GM21717 (cell line): Measurements from ENCODE around the gene APOA1.
A peak's percentile ranks its signal among the peaks of the same experiment; 100 is the strongest.

Experiments
- ATAC-seq: cut with Tn5 transposase; IDR thresholded peaks from one replicate; pipeline ENCODE4 v1.9.1; 2021; ENCODE audit warnings: mild to moderate bottlenecking, moderate library complexity; ENCODE audit not compliant: unreplicated experiment

APOA1 gene

GRCh38 chr11:116859175-116859574 lies 21.8 kb upstream of the APOA1 start:
- no peak for ATAC-seq

- no peak for ATAC-seq
Measured at GRCh38 chr11:116857936-116858335, 20.5 kb upstream of the APOA1 start.

GRCh38 chr11:116857316-116857715 lies 19.9 kb upstream of the APOA1 start:
- ATAC-seq: no peak

GRCh38 chr11:116856423-116856822 lies 19.0 kb upstream of the APOA1 start:
- ATAC-seq: no peak

GRCh38 chr11:116855413-116855812 lies 18.0 kb upstream of the APOA1 start:
- no peak for ATAC-seq

- peak; percentile 91 for ATAC-seq
Measured at GRCh38 chr11:116853461-116854073, 16.1 kb upstream of the APOA1 start.

- ATAC-seq: no peak
Measured at GRCh38 chr11:116852261-116853031, 15.0 kb upstream of the APOA1 start.

- no peak for ATAC-seq
Measured at GRCh38 chr11:116851626-116852025, 14.2 kb upstream of the APOA1 start.

GRCh38 chr11:116849486-116849885 lies 12.1 kb upstream of the APOA1 start:
- ATAC-seq: no peak

- no peak for ATAC-seq
Measured at GRCh38 chr11:116849060-116849459, 11.6 kb upstream of the APOA1 start.

GRCh38 chr11:116847612-116848011 lies 10.2 kb upstream of the APOA1 start:
- ATAC-seq: no peak

- ATAC-seq: no peak
Measured at GRCh38 chr11:116844722-116845121, 7.3 kb upstream of the APOA1 start.

- no peak for ATAC-seq
Measured at GRCh38 chr11:116843661-116844060, 6.2 kb upstream of the APOA1 start.

- no peak for ATAC-seq
Measured at GRCh38 chr11:116842909-116843308, 5.5 kb upstream of the APOA1 start.

- no peak for ATAC-seq
Measured at GRCh38 chr11:116842117-116842516, 4.7 kb upstream of the APOA1 start.

GRCh38 chr11:116840746-116841296 lies 3.4 kb upstream of the APOA1 start:
- ATAC-seq: no peak

- no peak for ATAC-seq
Measured at GRCh38 chr11:116840224-116840745, 2.9 kb upstream of the APOA1 start.

- no peak for ATAC-seq
Measured at GRCh38 chr11:116838321-116839084, 1.1 kb upstream of the APOA1 start.

GRCh38 chr11:116836632-116836991 lies 810 bp downstream of the APOA1 start:
- no peak for ATAC-seq

GRCh38 chr11:116835791-116836631 lies 1.4 kb downstream of the APOA1 start:
- peak; percentile 61 for ATAC-seq
